Vagina (tissue), 2 donors: ENCODE results near the gene DPYSL4. TPM values are rescaled to one million over a fixed set of nuclear protein-coding genes. Genes with fewer than 3 reads are reported as not detected.

Experiments used
- DNase-seq, 2 donors: peaks; one replicate each; pipeline ENCODE4 v3.0.0-alpha.2; 2017; ENCODE audit errors: extremely low spot score in 2 of 2
- H3K27ac ChIP-seq: fragments of 200-600 bp; sonication (generic); one replicate; pipeline ENCODE4 v1.5.1; 2019
- H3K27me3 ChIP-seq: fragments of 200-600 bp; sonication (generic); one replicate; pipeline ENCODE4 v1.5.1; 2019
- H3K36me3 ChIP-seq, 2 donors: fragments of 200-600 bp; sonication (generic); one replicate each; pipeline ENCODE4 v1.5.1; 2017 to 2019
- H3K4me1 ChIP-seq: fragments of 200-600 bp; sonication (generic); one replicate; pipeline ENCODE4 v1.5.1; 2019
- H3K4me3 ChIP-seq, 2 donors: fragments of 200-600 bp; sonication (generic); 1 replicate in 1 of 2; 2 replicates in 1 of 2; pipeline ENCODE4 v1.5.1; 2016 to 2019
- H3K9me3 ChIP-seq: fragments of 200-600 bp; sonication (generic); one replicate; pipeline ENCODE4 v1.5.1; 2019
- CTCF ChIP-seq, 3 experiments: fragments of 450-650 bp in 2 of 3; fragments of 200-600 bp in 1 of 3; sonication (generic) in 1 of 3; IDR thresholded peaks; one replicate each; pipeline ENCODE4 v1.5.1; 2017 to 2019; ENCODE audit warnings: antibody characterized with exemption in 3 of 3, mild to moderate bottlenecking in 2 of 3, moderate library complexity in 2 of 3
- POLR2A ChIP-seq, 2 donors: fragments of 450-650 bp; IDR thresholded peaks; one replicate each; pipeline ENCODE4 v1.6.1; 2017; ENCODE audit warnings: antibody characterized with exemption in 2 of 2, mild to moderate bottlenecking in 2 of 2, moderate library complexity in 2 of 2
- POLR2AphosphoS5 ChIP-seq, 2 donors: sonication (generic); formaldehyde crosslinking; IDR thresholded peaks; one replicate each; pipeline ENCODE4 v1.9.0; 2017; ENCODE audit warnings: antibody characterized with exemption in 2 of 2, mild to moderate bottlenecking in 2 of 2, low read depth in 1 of 2; ENCODE audit not compliant: insufficient read depth in 1 of 2
- intact Hi-C: fragments of 100-400 bp; cut with DNase I; formaldehyde crosslinking; loops from one replicate; pipeline ENCODE4 v1.15.1; 2023
- total RNA-seq: library from RNA; depleted of rRNA; stranded (reverse); fragments of >200 nt; gene quantifications from one replicate; pipeline ENCODE4 v1.2.3, GENCODE V29; 2016

The DPYSL4 gene
- total RNA-seq, 1 donor from 2014 or later = 0.49 TPM

DNA sequence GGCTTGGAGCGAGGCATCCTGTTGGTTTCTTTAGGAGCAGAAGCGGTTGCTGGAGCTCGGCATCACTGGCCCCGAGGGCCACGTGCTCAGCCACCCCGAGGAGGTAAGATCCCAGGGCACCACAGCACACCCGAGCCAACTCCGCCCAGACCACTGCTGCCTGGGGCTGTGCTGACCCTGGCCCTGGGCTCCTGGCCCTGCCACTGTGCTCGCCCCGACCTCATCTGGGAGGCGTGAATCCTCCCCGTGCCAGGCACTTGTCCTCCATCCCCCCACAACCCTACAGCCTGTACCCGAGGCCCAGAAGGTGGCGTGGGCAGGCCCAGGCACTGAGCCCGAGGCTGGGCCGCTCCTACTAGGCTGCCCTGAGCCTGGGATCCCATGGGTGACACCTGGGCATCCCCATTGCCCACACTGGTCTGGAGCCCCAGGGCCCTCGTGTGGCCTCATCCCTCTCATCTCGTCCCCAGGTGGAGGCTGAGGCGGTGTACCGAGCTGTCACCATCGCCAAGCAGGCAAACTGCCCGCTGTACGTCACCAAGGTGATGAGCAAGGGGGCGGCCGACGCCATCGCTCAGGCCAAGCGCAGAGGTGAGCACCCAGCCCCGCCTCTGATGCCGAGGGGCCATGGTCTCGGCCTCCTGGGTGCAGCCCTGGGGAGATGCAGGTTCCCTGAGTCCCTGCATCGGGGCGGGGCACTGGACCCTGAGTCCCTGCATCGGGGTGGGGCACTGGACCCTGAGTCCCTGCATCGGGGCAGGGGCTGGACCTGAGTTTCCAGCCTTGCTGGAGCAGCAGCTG is 11.8 kb downstream of the DPYSL4 start:
- intact Hi-C loops = no loop called here
- Histone ChIP-seq H3K36me3 (no peaks in the 10 kb centered on the region), H3K27ac (no peak overlapping the region), H3K27me3 (no peaks in the 10 kb centered on the region), H3K4me1 (no peaks in the 10 kb centered on the region), H3K9me3 (no peaks in the 10 kb centered on the region), H3K4me3 (no peak overlapping the region)
- DNase-seq = no peak
- no peak for TF ChIP-seq POLR2AphosphoS5 (IDR thresholded peaks at IDR 0.05; ENCODE audit: insufficient read depth in 1 of 2, low read depth in 1 of 2)
- no peak for TF ChIP-seq CTCF (IDR thresholded peaks at IDR 0.05)
- TF ChIP-seq POLR2A (IDR thresholded peaks at IDR 0.05) = no peak

DNA sequence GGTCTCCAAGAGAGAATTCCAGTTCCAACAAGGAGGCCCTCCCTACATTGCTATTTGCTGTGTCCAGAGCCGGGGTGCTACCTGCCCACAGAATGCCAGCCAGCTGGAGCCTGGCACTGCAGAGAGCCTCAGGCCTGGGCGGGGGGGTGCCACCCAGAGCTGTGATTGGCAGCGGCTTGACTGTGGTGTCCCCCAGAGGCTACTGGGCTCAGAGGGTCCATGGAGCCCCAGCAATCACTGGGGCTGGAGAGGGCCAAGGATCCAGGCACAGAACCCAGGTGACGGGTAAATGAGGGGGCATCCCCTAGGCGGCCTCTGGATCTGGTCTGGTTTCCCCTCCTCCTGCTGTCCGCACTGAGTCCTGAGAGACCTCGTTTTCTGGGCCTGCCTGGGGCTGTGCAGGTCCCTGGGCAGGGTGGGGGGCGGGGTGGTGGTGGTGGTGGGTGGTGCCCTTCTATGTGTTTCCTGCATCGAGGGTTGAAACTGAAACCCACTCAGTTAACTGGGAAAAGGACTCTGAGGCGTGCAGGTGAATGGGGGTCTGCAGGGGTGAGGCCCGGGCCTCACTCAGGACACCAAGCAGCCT is 12.6 kb downstream of the DPYSL4 start:
- H3K36me3 ChIP-seq = no peaks in the 10 kb centered on the region
- H3K9me3 ChIP-seq = no peaks in the 10 kb centered on the region
- no peak overlapping the region for H3K27ac ChIP-seq
- DNase-seq = no peak
- TF ChIP-seq CTCF (IDR thresholded peaks at IDR 0.05) (no peak), POLR2AphosphoS5 (IDR thresholded peaks at IDR 0.05; ENCODE audit: insufficient read depth in 1 of 2, low read depth in 1 of 2) (no peak), POLR2A (IDR thresholded peaks at IDR 0.05) (no peak)
- H3K4me3 ChIP-seq = no peak overlapping the region
- no peaks in the 10 kb centered on the region for H3K27me3 ChIP-seq
- H3K4me1 ChIP-seq = no peaks in the 10 kb centered on the region
- intact Hi-C loops = no loop called here

DNA sequence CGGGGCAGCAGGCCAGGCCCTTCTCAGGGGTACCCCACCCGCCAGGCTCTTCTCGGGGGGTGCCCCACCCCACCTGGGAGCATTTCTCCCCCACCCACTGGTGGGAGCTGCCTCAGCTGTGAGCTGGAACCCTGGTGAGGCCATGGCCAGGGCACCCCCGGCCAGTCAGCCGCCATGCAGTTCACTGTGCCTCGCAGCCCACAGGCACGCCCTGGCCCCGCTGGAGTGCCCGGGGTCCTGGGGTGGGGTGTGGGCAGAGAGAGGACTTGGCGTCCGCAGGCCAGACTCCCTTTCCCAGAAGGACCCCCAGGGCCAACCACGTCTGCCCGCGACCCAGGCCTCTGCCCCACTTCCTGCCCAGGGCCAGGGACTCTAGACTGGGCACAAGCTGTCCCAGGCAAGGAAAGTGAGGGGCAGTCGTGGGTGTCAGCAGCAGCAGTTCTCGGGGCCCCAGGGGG is 13.1 kb downstream of the DPYSL4 start:
- H3K36me3 ChIP-seq = no peaks in the 10 kb centered on the region

DNA sequence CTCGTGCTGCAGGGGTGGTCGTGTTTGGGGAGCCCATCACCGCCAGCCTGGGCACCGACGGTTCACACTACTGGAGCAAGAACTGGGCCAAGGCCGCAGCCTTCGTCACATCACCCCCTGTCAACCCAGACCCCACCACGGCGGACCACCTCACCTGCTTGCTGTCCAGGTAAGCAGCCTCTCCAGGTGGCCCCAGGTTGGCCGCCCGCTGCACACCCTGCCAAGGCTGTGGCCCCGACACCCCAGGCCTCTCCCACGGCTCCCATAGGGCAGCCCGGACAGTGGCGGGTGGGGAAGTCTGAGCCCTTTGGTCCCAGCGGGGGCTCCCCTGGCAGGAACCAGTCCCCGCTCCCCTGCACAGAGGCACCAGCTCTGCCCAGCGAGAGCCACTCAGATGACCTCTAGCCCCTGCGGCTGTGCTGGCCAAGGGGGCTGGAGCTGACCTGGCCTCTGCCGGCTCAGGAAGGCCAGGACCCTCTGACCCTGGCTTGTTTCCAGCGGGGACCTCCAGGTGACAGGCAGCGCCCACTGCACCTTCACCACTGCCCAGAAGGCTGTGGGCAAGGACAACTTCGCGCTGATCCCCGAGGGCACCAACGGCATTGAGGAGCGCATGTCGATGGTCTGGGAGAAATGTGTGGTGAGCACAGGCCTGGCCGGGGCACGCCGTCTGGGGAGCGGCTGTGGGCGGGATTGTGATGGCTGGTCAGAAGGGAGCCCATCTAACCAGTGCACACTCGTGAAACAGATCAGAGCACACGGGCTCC is 13.8 kb downstream of the DPYSL4 start:
- Histone ChIP-seq H3K4me3 (no peak overlapping the region), H3K4me1 (no peaks in the 10 kb centered on the region), H3K36me3 (no peaks in the 10 kb centered on the region), H3K27ac (no peak overlapping the region), H3K27me3 (no peaks in the 10 kb centered on the region), H3K9me3 (no peaks in the 10 kb centered on the region)
- no peak for DNase-seq
- intact Hi-C loops = no loop called here
- TF ChIP-seq CTCF (IDR thresholded peaks at IDR 0.05) = no peak
- no peak for TF ChIP-seq POLR2AphosphoS5 (IDR thresholded peaks at IDR 0.05; ENCODE audit: insufficient read depth in 1 of 2, low read depth in 1 of 2)
- no peak for TF ChIP-seq POLR2A (IDR thresholded peaks at IDR 0.05)

More for the DNA sequence above, 13.1 kb downstream of the DPYSL4 start:
- intact Hi-C loops = no loop called here
- DNase-seq = no peak
- Histone ChIP-seq H3K4me1 (no peaks in the 10 kb centered on the region), H3K27me3 (no peaks in the 10 kb centered on the region), H3K27ac (no peak overlapping the region), H3K9me3 (no peaks in the 10 kb centered on the region), H3K4me3 (no peak overlapping the region)
- TF ChIP-seq POLR2A (IDR thresholded peaks at IDR 0.05) (no peak), POLR2AphosphoS5 (IDR thresholded peaks at IDR 0.05; ENCODE audit: insufficient read depth in 1 of 2, low read depth in 1 of 2) (no peak), CTCF (IDR thresholded peaks at IDR 0.05) (no peak)
